ENCODE results near the gene GCNA.
"Not testable (repeated sequence)": the region's sequence is repeated elsewhere in the genome, so short reads cannot be mapped to it uniquely, and the experiment has no call there.

- not testable (repeated sequence) for TF ChIP-seq CTCF, POLR2A (IDR thresholded peaks at IDR 0.05)
Observed at GRCh38 chrX:71644406-71644805, 66.2 kb downstream of the GCNA start.

All from esophagus squamous epithelium (tissue), 4 donors.